Measurements from ENCODE around the gene GATB. TPM values are rescaled to one million over a fixed set of nuclear protein-coding genes. Genes with fewer than 3 reads are reported as not detected.

The GATB gene
- total RNA-seq, 1 donor from 2014 or later: 20.8 TPM

DNA sequence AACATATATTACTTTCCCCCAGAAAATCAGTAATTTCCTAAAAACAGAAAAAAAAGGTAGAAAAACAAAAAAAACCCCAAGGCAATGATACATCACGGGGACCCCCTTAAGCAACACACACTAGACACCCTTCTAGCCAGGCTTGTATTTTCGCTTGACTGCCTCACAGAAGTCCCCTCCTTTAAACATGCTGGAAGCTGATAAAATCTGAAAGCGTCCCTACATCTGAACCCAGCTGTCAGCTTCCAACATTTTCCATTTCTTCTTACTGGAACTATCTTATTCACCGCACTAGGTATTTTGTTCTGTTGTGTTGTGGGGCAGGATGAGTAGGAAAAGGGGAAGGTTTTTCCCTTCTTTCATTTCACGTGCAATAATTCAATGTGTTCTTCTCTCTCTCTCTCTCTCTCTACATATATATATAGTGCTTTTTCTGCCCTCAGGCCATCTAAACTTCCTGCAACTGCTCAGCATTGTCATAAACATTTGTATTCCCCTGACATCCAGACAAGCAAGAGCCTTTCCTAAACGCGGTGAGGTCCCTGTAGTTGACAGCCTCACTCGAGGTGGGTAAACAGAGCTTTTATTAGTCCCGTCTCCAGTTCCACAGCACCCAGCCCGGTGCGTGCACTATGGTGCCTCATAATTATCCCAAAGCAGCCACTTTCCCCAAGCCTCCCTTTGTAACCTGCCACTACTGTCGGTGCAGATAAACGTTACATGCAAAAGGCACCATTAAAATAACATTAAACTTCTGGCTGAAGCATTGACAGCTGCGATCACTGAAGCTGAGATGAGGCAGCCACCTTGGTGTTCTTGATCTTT is 82.5 kb downstream of the GATB start:
- FAIRE-seq (no peak), DNase-seq (ENCODE audit: low spot score in 2 of 2) (no peak)

DNA sequence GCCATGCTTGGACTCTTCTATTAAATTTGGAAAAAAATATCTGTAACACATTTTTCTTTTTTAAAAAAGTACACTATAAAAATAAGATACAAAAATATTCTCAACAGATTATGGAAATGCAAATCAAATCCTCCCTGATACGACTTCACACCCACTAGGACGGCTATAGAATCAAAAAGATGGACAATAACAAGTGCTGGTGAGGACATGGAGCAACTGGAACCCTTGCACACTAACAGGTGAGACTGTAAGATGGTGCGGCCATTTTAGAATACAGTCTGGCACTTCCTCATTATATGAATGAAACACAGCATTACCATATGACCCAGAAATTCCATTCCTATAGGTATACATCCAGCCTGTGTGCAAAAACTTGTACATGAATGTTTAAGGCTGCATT is 83.6 kb downstream of the GATB start:
- FAIRE-seq: no peak
- DNase-seq (ENCODE audit: low spot score in 2 of 2): no peak

DNA sequence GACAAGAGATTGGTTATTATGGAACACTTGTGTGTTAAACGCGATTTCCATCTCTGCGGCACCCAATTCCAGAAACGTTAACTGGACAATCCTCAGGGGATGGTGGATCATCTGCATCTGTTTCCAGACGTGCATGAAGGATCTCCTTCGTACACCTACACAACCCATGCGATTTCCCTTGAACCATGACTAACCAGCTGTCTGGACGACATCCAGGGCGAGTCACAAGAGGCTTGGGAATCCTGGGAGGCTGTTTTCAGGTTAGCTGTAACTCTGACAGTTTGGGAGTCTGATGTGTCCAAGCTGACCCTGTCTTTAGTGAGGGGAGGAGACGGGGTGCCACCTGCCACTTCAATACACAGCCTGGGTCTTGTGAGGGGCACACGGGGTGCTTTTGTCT is 84.5 kb downstream of the GATB start:
- no peak for FAIRE-seq
- DNase-seq (ENCODE audit: low spot score in 2 of 2): no peak

- FAIRE-seq (no peak), DNase-seq (ENCODE audit: low spot score in 2 of 2) (no peak)
These were observed 85.3 kb downstream of the GATB start for GRCh38 chr4:151675411-151675971.

GRCh38 chr4:151674804-151675391 is 85.9 kb downstream of the GATB start:
- peak in 1 of 2 donors; percentile 44 for DNase-seq (ENCODE audit: low spot score in 2 of 2)
- no peak for FAIRE-seq

- FAIRE-seq (no peak), DNase-seq (ENCODE audit: low spot score in 2 of 2) (no peak)
These were observed 86.8 kb downstream of the GATB start for GRCh38 chr4:151673908-151674520.

DNA sequence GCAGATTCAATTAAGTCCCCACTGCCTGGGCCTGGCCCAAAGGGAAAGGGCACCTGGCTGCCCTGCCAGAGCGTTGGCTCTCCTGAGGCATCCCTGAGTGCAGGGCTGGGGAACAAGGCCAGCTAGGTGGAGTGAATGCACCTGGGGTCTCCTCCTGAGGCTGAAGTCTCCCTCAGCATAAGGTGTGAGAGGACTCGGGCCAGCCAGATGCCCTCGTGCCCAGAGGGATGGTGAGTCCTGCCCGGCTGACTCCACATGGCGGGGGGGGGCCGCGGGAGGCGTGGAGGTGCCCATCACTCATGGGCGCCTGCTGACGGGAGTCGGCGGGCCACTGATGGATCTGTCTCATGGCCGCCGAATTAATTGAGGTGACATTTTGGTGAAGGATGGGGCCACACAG is 87.8 kb downstream of the GATB start:
- FAIRE-seq (no peak), DNase-seq (ENCODE audit: low spot score in 2 of 2) (no peak)

GRCh38 chr4:151671541-151672059 is 89.2 kb downstream of the GATB start:
- FAIRE-seq (no peak), DNase-seq (ENCODE audit: low spot score in 2 of 2) (no peak)

DNA sequence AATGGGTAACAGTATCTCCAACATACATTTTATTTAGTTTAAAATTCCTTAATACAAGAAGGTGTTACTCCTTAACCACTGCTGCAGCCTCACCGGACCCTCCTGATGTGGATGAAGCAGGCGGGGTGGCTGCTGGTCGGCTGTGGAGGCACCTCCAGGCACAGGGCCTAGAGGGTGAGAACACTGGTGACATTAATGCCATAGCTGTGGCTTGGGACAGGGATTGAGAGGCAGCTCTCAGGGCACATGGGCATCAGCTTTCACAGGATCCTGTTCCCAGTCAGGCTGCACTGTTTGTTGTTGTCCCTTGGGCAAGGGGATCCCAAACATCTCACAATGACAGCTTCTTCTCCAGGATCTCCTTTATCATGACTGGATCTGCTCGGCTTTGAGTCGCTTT is 90.0 kb downstream of the GATB start:
- FAIRE-seq: no peak
- DNase-seq (ENCODE audit: low spot score in 2 of 2): no peak

DNA sequence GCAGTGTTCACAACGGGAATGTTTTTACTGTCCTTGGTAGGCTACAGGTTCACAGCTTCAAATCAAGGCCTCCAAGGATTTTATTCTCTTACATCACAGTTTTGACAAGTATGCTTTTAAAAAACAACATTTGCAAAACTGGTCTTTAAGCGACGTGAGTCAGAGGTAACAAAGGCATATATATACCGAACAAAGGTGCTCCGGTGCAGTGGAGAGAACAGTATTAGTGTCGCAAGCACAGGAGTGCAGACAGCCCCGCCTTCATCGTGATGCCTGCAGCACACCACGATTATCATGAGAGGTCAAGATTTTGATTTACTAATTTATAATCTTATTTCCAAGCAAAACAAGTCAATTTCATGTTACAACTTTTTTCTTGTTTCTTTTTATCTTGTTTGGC is 90.8 kb downstream of the GATB start:
- no peak for DNase-seq (ENCODE audit: low spot score in 2 of 2)
- no peak for FAIRE-seq

GRCh38 chr4:151668689-151669402 is 92.0 kb downstream of the GATB start:
- FAIRE-seq (no peak), DNase-seq (ENCODE audit: low spot score in 2 of 2) (no peak)

DNA sequence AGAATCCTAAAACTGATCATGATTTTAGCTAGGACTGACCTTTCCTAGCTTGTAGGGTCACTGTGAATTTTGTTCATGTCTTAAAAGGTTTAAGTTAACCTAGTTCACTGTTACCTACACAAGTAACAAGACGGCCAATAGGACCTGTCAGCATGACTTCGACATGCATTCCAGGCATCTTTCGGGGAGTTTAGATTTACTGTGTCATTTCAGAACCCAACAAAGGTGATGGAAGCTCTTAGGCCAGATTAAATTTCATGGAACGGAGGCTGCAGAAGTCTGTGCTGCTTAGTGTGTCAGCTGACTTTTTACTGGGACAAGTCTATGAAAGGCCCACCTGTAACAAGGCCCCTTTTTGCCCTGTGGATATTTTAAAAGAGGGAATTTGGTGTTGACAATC is 93.1 kb downstream of the GATB start:
- no peak for DNase-seq (ENCODE audit: low spot score in 2 of 2)
- FAIRE-seq: no peak

DNA sequence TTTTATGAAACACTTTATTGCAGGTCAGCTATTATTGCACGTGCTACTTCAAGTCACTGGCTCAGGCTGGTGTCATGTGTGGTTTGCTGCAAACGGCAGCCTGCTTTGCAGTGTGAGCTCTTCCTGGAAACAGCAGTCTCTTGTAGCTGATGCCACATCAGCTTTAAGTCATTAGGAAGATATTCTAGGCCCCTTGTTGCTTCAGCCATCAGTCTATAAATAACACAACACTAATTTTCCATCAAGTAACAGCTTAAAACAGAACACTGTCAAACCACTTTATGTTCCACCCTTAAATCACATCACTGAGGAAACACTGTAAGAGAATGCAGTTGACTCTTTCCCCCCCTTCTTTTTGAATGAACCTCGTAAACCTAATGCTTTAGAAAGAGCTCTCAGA is 93.8 kb downstream of the GATB start:
- DNase-seq (ENCODE audit: low spot score in 2 of 2) (no peak), FAIRE-seq (no peak)

GRCh38 chr4:151666501-151666900 is 94.3 kb downstream of the GATB start:
- DNase-seq (ENCODE audit: low spot score in 2 of 2) (no peak), FAIRE-seq (no peak)

- no peak for DNase-seq (ENCODE audit: low spot score in 2 of 2)
- no peak for FAIRE-seq
These were observed 95.1 kb downstream of the GATB start for GRCh38 chr4:151665785-151666127.

- no peak for DNase-seq (ENCODE audit: low spot score in 2 of 2)
- no peak for FAIRE-seq
These were observed 95.6 kb downstream of the GATB start for GRCh38 chr4:151665022-151665784.

GRCh38 chr4:151664289-151664688 is 96.5 kb downstream of the GATB start:
- DNase-seq (ENCODE audit: low spot score in 2 of 2): no peak
- FAIRE-seq: no peak

DNA sequence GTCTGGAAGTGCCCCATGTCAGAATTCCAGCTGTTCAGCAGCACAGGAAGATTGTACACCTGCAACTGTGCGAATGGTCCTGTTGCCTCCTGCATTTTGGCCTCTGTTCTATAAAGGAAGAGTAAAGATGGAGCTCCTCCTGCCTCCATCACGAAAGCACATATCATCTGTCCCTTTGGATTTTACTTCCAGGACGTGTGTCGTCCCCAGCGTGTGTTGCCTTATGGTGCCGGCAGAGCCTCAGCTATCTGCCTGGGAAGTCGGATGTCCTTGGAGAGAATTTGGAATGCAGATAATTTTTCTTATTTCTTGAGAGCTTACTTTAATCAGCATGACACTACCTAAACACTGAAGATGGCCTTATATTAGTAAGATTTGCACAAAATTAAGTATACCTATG is 97.7 kb downstream of the GATB start:
- FAIRE-seq (no peak), DNase-seq (ENCODE audit: low spot score in 2 of 2) (no peak)

DNA sequence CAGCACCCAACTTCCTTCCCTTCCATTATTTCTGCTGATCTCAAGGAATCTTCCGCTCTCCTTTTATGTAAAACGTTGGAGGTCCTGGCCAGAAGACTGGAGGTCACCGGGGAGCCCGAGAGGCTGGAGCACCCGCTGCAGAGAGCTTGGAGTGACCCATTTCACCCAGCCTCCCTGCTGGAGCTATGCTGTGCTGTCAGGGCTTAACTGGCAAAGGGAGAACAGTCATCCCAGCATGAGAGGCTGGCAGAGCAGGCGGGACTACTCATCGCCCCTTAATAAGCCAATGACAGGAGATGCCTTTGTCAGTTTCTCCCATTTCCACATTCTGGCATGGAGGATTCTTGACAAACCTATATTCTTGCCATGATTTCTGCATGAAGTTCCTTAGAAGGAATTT is 98.9 kb downstream of the GATB start:
- no peak for DNase-seq (ENCODE audit: low spot score in 2 of 2)
- no peak for FAIRE-seq

DNA sequence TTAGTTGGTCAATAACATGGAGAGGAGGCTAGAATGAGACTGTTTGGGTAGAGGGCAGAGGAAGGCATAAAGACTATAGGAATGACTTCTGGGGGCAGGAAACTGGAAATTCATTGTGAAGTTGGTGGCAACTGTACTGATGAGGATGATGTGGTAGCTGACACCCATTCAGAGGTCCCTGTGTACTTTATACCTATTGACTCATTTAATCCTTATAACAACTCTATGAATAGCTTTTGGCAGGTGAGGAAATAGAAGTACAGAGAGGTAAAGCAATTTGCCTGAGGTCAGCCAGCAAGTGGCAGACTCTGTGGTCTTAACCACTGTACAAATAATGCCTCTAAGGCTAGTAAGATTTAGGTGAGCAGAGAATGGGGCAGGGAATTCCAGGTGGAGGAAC is 100.1 kb downstream of the GATB start:
- no peak for FAIRE-seq

More for the DNA sequence above, 100.1 kb downstream of the GATB start:
- DNase-seq (ENCODE audit: low spot score in 2 of 2): no peak

Measured in frontal cortex (tissue), 4 donors.